Fibroblast of lung (primary cell): ENCODE data around the gene ATCAY. TPM values are rescaled to one million over a fixed set of nuclear protein-coding genes. Genes with fewer than 3 reads are reported as not detected.

Experiments used
- DNase-seq, 2 donors: peaks; one replicate each; pipeline versions ENCODE4 v3.0.0 to v3.0.0-alpha.2; 2010; ENCODE audit warnings: low read depth in 2 of 2
- H2AFZ ChIP-seq: 2 replicates; pipeline ENCODE4 v1.5.1; 2012; ENCODE audit warnings: low read length, control low read depth, inconsistent platforms
- H3K27ac ChIP-seq: 2 replicates; pipeline ENCODE4 v1.5.1; 2011; ENCODE audit warnings: low read length, control low read depth; ENCODE audit not compliant: insufficient read depth
- H3K27me3 ChIP-seq: 2 replicates; pipeline ENCODE4 v1.5.1; 2011; ENCODE audit warnings: mild to moderate bottlenecking, low read length; ENCODE audit not compliant: control insufficient read depth, insufficient read depth
- H3K36me3 ChIP-seq: 2 replicates; pipeline ENCODE4 v1.5.1; 2011; ENCODE audit warnings: low read length; ENCODE audit not compliant: control insufficient read depth, insufficient read depth
- H3K4me1 ChIP-seq: 2 replicates; pipeline ENCODE4 v1.5.1; 2011; ENCODE audit warnings: low read length; ENCODE audit not compliant: control insufficient read depth, insufficient read depth; ENCODE audit errors: extremely low read depth
- H3K4me2 ChIP-seq: 2 replicates; pipeline ENCODE4 v1.5.1; 2011; ENCODE audit warnings: low read length, control low read depth; ENCODE audit not compliant: insufficient read depth; ENCODE audit errors: extremely low read depth
- H3K4me3 ChIP-seq, 4 experiments: fragments of 200-600 bp in 1 of 4; sonication (generic) in 1 of 4; replicated peaks in 1 of 4; 2 replicates each; pipeline ENCODE4 v1.5.1; 2011 to 2016; ENCODE audit warnings: low read length in 4 of 4, low read depth in 3 of 4, mild to moderate bottlenecking in 3 of 4, control low read depth in 2 of 4, inconsistent platforms in 1 of 4, mixed read lengths in 1 of 4; ENCODE audit not compliant: insufficient read depth in 1 of 4; ENCODE audit errors: control extremely low read depth in 1 of 4
- H3K79me2 ChIP-seq: 2 replicates; pipeline ENCODE4 v1.5.1; 2012; ENCODE audit warnings: mild to moderate bottlenecking, low read length, inconsistent platforms; ENCODE audit not compliant: control insufficient read depth, insufficient read depth
- H3K9ac ChIP-seq: 2 replicates; pipeline ENCODE4 v1.5.1; 2011; ENCODE audit warnings: mild to moderate bottlenecking, low read length, control low read depth; ENCODE audit not compliant: insufficient read depth
- H3K9me3 ChIP-seq: 2 replicates; pipeline ENCODE4 v1.5.1; 2012; ENCODE audit warnings: low read depth, low read length; ENCODE audit not compliant: control insufficient read depth, insufficient read depth
- H4K20me1 ChIP-seq: 2 replicates; pipeline ENCODE4 v1.5.1; 2011; ENCODE audit warnings: low read length; ENCODE audit not compliant: control insufficient read depth, insufficient read depth; ENCODE audit errors: extremely low read depth
- EZH2 ChIP-seq: IDR thresholded peaks from 2 replicates; pipeline ENCODE4 v1.5.1; 2012; ENCODE audit warnings: low read length, control low read depth, mild to moderate bottlenecking; ENCODE audit errors: missing control alignments
- polyA plus RNA-seq, 2 donors: library from polyadenylated mRNA; depleted of rRNA in 1 of 2; stranded (reverse) in 1 of 2; unstranded in 1 of 2; fragments of >200 nt; gene quantifications; 2 replicates each; pipeline ENCODE4 v1.2.1, GENCODE V29; 2011 to 2012; ENCODE audit warnings: missing spikeins in 1 of 2
- total RNA-seq: library from RNA; depleted of rRNA; stranded (reverse); fragments of >200 nt; gene quantifications from 2 replicates; pipeline ENCODE4 v1.2.1, GENCODE V29; 2014
- TF ChIP-seq, protein P1 (sequence below), 2 donors: IDR thresholded peaks in 1 of 2; conservative IDR thresholded peaks in 1 of 2; 1 replicate in 1 of 2; 2 replicates in 1 of 2; pipeline ENCODE4 v1.5.1; 2011 to 2012; ENCODE audit warnings: low read length in 2 of 2, control low read depth in 1 of 2, inconsistent platforms in 1 of 2, low read depth in 1 of 2, mild to moderate bottlenecking in 1 of 2

ATCAY gene
- total and polyA plus RNA-seq, 2 donors (not counting 1 experiment from before 2014, with no cell fraction given): 0.01 TPM; not detected in 1

DNA sequence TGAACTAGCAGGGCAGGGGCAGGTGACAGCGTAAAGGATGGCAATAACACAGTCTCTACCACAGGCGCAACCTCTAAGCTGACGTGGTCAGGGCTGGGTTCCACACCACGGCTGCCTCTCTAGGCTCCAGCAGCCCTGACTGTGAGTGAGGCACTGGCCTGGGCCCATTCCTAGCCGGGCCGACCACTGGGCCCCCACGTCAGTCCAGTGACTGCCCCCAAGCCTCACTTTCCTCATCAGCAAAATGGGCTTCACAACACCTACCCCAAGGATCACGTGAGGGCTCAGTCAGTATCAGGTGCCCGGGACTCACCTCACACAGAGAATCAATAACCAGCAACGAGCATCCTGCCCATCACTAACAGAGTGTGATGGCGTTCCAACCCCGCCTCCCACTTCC, 16.8 kb upstream of the ATCAY start:
- no peak overlapping the region for H3K27ac ChIP-seq
- DNase-seq: no peak
- TF ChIP-seq, protein P1, sequence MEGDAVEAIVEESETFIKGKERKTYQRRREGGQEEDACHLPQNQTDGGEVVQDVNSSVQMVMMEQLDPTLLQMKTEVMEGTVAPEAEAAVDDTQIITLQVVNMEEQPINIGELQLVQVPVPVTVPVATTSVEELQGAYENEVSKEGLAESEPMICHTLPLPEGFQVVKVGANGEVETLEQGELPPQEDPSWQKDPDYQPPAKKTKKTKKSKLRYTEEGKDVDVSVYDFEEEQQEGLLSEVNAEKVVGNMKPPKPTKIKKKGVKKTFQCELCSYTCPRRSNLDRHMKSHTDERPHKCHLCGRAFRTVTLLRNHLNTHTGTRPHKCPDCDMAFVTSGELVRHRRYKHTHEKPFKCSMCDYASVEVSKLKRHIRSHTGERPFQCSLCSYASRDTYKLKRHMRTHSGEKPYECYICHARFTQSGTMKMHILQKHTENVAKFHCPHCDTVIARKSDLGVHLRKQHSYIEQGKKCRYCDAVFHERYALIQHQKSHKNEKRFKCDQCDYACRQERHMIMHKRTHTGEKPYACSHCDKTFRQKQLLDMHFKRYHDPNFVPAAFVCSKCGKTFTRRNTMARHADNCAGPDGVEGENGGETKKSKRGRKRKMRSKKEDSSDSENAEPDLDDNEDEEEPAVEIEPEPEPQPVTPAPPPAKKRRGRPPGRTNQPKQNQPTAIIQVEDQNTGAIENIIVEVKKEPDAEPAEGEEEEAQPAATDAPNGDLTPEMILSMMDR (conservative IDR thresholded peaks at IDR 0.05 in 1 of 2, IDR thresholded peaks at IDR 0.05 in 1 of 2; ENCODE audit: low read depth in 1 of 2, low read length in 2 of 2): no peak
- TF ChIP-seq EZH2: no peak
- no peak overlapping the region for H2AFZ ChIP-seq
- H3K9me3 ChIP-seq: no peaks in the 10 kb centered on the region
- H3K79me2 ChIP-seq: no peaks in the 10 kb centered on the region
- no peak overlapping the region for H3K4me3 ChIP-seq
- H3K27me3 ChIP-seq: peaks cover 10% of the 10 kb centered on the region
- H3K9ac ChIP-seq: no peak overlapping the region
- no peaks in the 10 kb centered on the region for H4K20me1 ChIP-seq
- H3K4me2 ChIP-seq: no peak overlapping the region
- no peaks in the 10 kb centered on the region for H3K36me3 ChIP-seq
- H3K4me1 ChIP-seq: no peaks in the 10 kb centered on the region

DNA sequence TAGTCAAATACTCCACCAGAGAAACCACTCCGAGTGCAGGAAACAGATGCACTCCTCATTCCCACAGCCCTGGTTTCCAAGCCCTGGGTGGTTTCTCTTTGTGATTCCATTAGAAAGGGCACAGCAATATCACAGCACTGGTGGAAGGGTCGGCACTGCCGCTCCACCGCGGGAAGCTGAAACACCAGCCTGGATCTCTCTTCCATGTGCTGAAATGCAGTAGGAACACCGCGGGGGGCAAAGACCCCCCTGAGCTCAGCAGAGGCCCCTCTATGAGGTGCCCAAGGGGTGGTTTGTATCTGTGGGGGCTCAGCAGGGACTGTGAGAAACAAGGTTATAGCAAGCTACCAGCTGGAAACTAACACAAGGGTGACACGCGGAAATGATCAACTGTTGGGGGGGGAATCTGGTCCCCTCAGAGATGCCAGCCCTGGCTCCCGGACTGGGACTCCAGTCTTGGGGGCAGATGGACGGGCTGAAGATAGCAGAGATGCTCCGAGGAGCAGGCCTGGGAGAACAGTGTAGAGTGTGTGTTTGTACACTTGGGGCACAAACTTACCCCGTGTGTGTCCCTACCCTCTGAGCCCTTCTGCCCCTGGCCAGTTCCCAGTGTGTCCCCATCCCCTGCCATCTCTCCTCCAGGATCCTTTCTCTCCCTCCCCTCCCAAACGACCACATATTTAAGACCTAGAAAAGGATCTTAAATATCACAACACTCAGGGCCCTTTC, 13.4 kb upstream of the ATCAY start:
- Histone ChIP-seq H3K27ac (no peak overlapping the region), H3K36me3 (no peaks in the 10 kb centered on the region), H3K4me1 (no peaks in the 10 kb centered on the region), H3K27me3 (peaks cover 10% of the 10 kb centered on the region), H2AFZ (no peak overlapping the region), H3K79me2 (no peaks in the 10 kb centered on the region), H3K9me3 (no peaks in the 10 kb centered on the region), H3K4me3 (no peak overlapping the region), H3K9ac (no peak overlapping the region), H4K20me1 (no peaks in the 10 kb centered on the region), H3K4me2 (no peak overlapping the region)
- DNase-seq: no peak
- TF ChIP-seq, protein P1 (conservative IDR thresholded peaks at IDR 0.05 in 1 of 2, IDR thresholded peaks at IDR 0.05 in 1 of 2; ENCODE audit: low read depth in 1 of 2, low read length in 2 of 2): no peak
- peak; percentile 55 for TF ChIP-seq EZH2

DNA sequence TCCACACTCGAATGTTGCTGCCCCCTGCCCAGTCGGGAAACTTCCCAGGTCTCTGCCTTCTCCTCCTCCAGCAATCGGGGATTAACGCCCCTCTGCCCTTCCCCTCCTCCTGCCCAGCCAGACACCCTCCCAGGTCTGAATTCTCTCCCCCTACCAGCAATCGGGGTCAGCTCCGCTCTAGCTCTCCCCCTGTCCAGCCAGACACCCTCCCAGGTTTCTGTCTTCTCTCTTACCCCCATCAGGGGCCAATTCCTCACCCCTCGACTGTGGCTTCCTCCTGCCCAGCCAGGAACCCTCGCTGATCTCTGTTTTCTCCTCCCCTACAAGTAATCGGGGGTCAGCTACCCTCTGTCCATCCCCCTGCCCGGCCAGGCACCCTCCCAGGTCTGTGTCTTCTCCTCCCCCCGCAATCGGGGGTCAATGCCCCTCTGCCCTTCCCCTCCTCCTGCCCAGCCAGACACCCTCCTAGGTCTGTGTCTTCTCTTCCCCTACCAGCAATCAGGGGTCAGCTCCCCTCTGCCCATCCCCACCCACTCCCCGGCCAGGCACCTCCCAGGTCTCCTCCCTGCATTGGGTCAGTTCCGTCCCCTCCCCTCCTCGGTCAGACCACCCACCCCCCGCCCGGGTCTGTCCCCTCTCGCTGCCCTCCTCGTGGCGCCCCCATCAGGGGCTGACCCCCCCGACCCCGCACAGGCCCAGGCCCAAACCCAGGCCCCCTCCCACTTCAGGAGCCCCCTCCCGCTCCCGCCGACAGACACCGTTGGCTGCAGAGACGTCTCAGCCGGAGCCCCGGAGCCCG, 12.3 kb upstream of the ATCAY start:
- H3K9me3 ChIP-seq: no peaks in the 10 kb centered on the region
- H3K27me3 ChIP-seq: peaks cover 10% of the 10 kb centered on the region
- H3K27ac ChIP-seq: no peak overlapping the region
- no peaks in the 10 kb centered on the region for H3K36me3 ChIP-seq
- no peaks in the 10 kb centered on the region for H3K4me1 ChIP-seq
- H2AFZ ChIP-seq: no peak overlapping the region
- no peaks in the 10 kb centered on the region for H4K20me1 ChIP-seq
- H3K4me2 ChIP-seq: no peak overlapping the region
- peak; percentile 67 for TF ChIP-seq EZH2
- TF ChIP-seq, protein P1 (conservative IDR thresholded peaks at IDR 0.05 in 1 of 2, IDR thresholded peaks at IDR 0.05 in 1 of 2; ENCODE audit: low read depth in 1 of 2, low read length in 2 of 2): no peak
- DNase-seq: no peak
- no peaks in the 10 kb centered on the region for H3K79me2 ChIP-seq
- H3K9ac ChIP-seq: no peak overlapping the region
- H3K4me3 ChIP-seq: no peak overlapping the region
